Mesothelial cell of epicardium (in vitro differentiated cells): Measurements from ENCODE around the gene OR1F1. TPM values are rescaled to one million over a fixed set of nuclear protein-coding genes. Genes with fewer than 3 reads are reported as not detected.

Source experiments
- DNase-seq, 2 experiments: peaks; one replicate each; pipeline ENCODE4 v3.0.0; 2021; ENCODE audit warnings: low spot score in 2 of 2; ENCODE audit not compliant: unreplicated experiment in 2 of 2
- H3K27ac Mint-ChIP-seq: 2 replicates; pipeline ENCODE4 v1.8.0; 2021; ENCODE audit warnings: mixed read lengths
- H3K27me3 Mint-ChIP-seq: 2 replicates; pipeline ENCODE4 v1.8.0; 2021; ENCODE audit warnings: low read depth, mixed read lengths
- H3K36me3 Mint-ChIP-seq: 2 replicates; pipeline ENCODE4 v1.8.0; 2021; ENCODE audit warnings: mixed read lengths
- H3K4me1 Mint-ChIP-seq: 2 replicates; pipeline ENCODE4 v1.8.0; 2021; ENCODE audit warnings: mixed read lengths
- H3K4me3 Mint-ChIP-seq: 2 replicates; pipeline ENCODE4 v1.8.0; 2021; ENCODE audit warnings: mild to moderate bottlenecking, moderate library complexity, mixed read lengths
- H3K9me3 Mint-ChIP-seq: 2 replicates; pipeline ENCODE4 v1.8.0; 2021; ENCODE audit warnings: mixed read lengths
- CTCF ChIP-seq: fragments of 200-600 bp; sonication (generic); IDR thresholded peaks from one replicate; pipeline ENCODE4 v1.5.0; 2021; ENCODE audit warnings: antibody characterized with exemption; ENCODE audit not compliant: unreplicated experiment
- total RNA-seq: library from RNA; stranded (reverse); gene quantifications from 3 replicates; pipeline ENCODE4 v1.2.1, GENCODE V29; 2021

The OR1F1 gene
- total RNA-seq, 1 donor from 2014 or later, result not detected

- no peak for DNase-seq
- no peak for TF ChIP-seq CTCF
- Mint-ChIP-seq H3K9me3 (peaks cover 12% of the 10 kb centered on the region), H3K4me3 (no peak overlapping the region), H3K27me3 (peaks cover 8% of the 10 kb centered on the region), H3K4me1 (no peaks in the 10 kb centered on the region), H3K36me3 (no peaks in the 10 kb centered on the region), H3K27ac (no peak overlapping the region)
Observed at GRCh38 chr16:3241761-3242160, 53.8 kb downstream of the OR1F1 start.

GRCh38 chr16:3242709-3243108 is 54.7 kb downstream of the OR1F1 start:
- Mint-ChIP-seq H3K27me3 (peaks cover 8% of the 10 kb centered on the region), H3K36me3 (no peaks in the 10 kb centered on the region), H3K27ac (no peak overlapping the region), H3K4me3 (no peak overlapping the region), H3K9me3 (peaks cover 9% of the 10 kb centered on the region), H3K4me1 (no peaks in the 10 kb centered on the region)
- no peak for DNase-seq
- no peak for TF ChIP-seq CTCF

- H3K9me3 Mint-ChIP-seq, result peaks cover 9% of the 10 kb centered on the region
- no peak for DNase-seq
- H3K36me3 Mint-ChIP-seq, result no peaks in the 10 kb centered on the region
- H3K27me3 Mint-ChIP-seq, result peaks cover 12% of the 10 kb centered on the region
- H3K4me3 Mint-ChIP-seq, result no peak overlapping the region
- H3K27ac Mint-ChIP-seq, result no peak overlapping the region
- no peaks in the 10 kb centered on the region for H3K4me1 Mint-ChIP-seq
- TF ChIP-seq CTCF, result no peak
Observed at GRCh38 chr16:3243882-3244281, 55.9 kb downstream of the OR1F1 start.

- Mint-ChIP-seq H3K27me3 (peaks cover 13% of the 10 kb centered on the region), H3K9me3 (peaks cover 6% of the 10 kb centered on the region)
- DNase-seq, result no peak
Observed at GRCh38 chr16:3246002-3246401, 58.0 kb downstream of the OR1F1 start.

GRCh38 chr16:3246876-3247275 is 58.9 kb downstream of the OR1F1 start:
- Mint-ChIP-seq H3K9me3 (peaks cover 10% of the 10 kb centered on the region), H3K36me3 (no peaks in the 10 kb centered on the region), H3K27me3 (peaks cover 16% of the 10 kb centered on the region), H3K27ac (no peak overlapping the region), H3K4me1 (no peaks in the 10 kb centered on the region), H3K4me3 (no peak overlapping the region)
- no peak for DNase-seq
- no peak for TF ChIP-seq CTCF

More at GRCh38 chr16:3246002-3246401, 58.0 kb downstream of the OR1F1 start:
- Mint-ChIP-seq H3K36me3 (no peaks in the 10 kb centered on the region), H3K4me3 (no peak overlapping the region), H3K27ac (no peak overlapping the region), H3K4me1 (no peaks in the 10 kb centered on the region)
- TF ChIP-seq CTCF, result no peak

- Mint-ChIP-seq H3K27ac (no peak overlapping the region), H3K27me3 (peaks cover 12% of the 10 kb centered on the region), H3K4me3 (no peak overlapping the region), H3K4me1 (no peaks in the 10 kb centered on the region), H3K9me3 (peaks cover 5% of the 10 kb centered on the region), H3K36me3 (no peaks in the 10 kb centered on the region)
- no peak for DNase-seq
- TF ChIP-seq CTCF, result no peak
Observed at GRCh38 chr16:3248596-3248995, 60.6 kb downstream of the OR1F1 start.
